HepG2 (cell line): ENCODE measurements around the gene EIF4A3. TPM values are rescaled to one million over a fixed set of nuclear protein-coding genes. Genes with fewer than 3 reads are reported as not detected.

Source experiments
- SP140L ChIP-seq: sonication (generic); formaldehyde crosslinking; IDR thresholded peaks from 2 replicates; pipeline ENCODE4 v1.4.0; 2020; ENCODE audit warnings: missing genetic modification reagents, borderline replicate concordance
- ZBTB2 ChIP-seq: sonication (generic); formaldehyde crosslinking; IDR thresholded peaks from 2 replicates; pipeline ENCODE4 v1.8.0; 2022; ENCODE audit warnings: low read depth, missing genetic modification reagents
- ZFP90 ChIP-seq: sonication (generic); formaldehyde crosslinking; IDR thresholded peaks from 2 replicates; pipeline ENCODE4 v1.8.0; 2022; ENCODE audit warnings: missing genetic modification reagents, mild to moderate bottlenecking, inconsistent platforms, borderline replicate concordance
- ZNF510 ChIP-seq: sonication (generic); formaldehyde crosslinking; IDR thresholded peaks from 2 replicates; pipeline ENCODE4 v1.4.0; 2020; ENCODE audit warnings: low read depth, mild to moderate bottlenecking, missing genetic modification reagents
- polyA plus RNA-seq, 8 experiments: library from polyadenylated mRNA; depleted of rRNA in 3 of 8; stranded (reverse) in 7 of 8; unstranded in 1 of 8; fragments of >200 nt; fragmentation: Illumina TruSeq in 4 of 8; extraction: Trizol in 4 of 8; gene quantifications; 2 replicates each; pipeline versions ENCODE4 v1.2.1 to v1.2.3, GENCODE V29; 2011 to 2016; ENCODE audit warnings: low read depth in 4 of 8, missing spikeins in 1 of 8, mixed read lengths in 1 of 8; ENCODE audit not compliant: insufficient read depth in 1 of 8
- total RNA-seq, 5 experiments: library from RNA; depleted of rRNA; stranded (reverse); fragments of >200 nt; fragmentation: Illumina TruSeq; extraction: Trizol; gene quantifications; 2 replicates each; pipeline ENCODE4 v1.2.3, GENCODE V29; 2016; ENCODE audit warnings: low read depth in 1 of 5
- TF ChIP-seq, protein P1 (sequence below): sonication (generic); formaldehyde crosslinking; IDR thresholded peaks from 2 replicates; pipeline ENCODE4 v1.4.0; 2020; ENCODE audit warnings: missing genetic modification reagents
- TF ChIP-seq, protein P2 (sequence below): sonication (generic); formaldehyde crosslinking; IDR thresholded peaks from 2 replicates; pipeline ENCODE4 v1.8.0; 2022; ENCODE audit warnings: missing genetic modification reagents, mild to moderate bottlenecking, borderline replicate concordance

EIF4A3 gene
- total and polyA plus RNA-seq, 2 of the 13 experiments (the other 11 are each of a cell fraction or from before 2014, with no cell fraction given), result 145 to 187 TPM

GRCh38 chr17:80103449-80104085 is 43.4 kb downstream of the EIF4A3 start (continued):
- TF ChIP-seq, protein P1, sequence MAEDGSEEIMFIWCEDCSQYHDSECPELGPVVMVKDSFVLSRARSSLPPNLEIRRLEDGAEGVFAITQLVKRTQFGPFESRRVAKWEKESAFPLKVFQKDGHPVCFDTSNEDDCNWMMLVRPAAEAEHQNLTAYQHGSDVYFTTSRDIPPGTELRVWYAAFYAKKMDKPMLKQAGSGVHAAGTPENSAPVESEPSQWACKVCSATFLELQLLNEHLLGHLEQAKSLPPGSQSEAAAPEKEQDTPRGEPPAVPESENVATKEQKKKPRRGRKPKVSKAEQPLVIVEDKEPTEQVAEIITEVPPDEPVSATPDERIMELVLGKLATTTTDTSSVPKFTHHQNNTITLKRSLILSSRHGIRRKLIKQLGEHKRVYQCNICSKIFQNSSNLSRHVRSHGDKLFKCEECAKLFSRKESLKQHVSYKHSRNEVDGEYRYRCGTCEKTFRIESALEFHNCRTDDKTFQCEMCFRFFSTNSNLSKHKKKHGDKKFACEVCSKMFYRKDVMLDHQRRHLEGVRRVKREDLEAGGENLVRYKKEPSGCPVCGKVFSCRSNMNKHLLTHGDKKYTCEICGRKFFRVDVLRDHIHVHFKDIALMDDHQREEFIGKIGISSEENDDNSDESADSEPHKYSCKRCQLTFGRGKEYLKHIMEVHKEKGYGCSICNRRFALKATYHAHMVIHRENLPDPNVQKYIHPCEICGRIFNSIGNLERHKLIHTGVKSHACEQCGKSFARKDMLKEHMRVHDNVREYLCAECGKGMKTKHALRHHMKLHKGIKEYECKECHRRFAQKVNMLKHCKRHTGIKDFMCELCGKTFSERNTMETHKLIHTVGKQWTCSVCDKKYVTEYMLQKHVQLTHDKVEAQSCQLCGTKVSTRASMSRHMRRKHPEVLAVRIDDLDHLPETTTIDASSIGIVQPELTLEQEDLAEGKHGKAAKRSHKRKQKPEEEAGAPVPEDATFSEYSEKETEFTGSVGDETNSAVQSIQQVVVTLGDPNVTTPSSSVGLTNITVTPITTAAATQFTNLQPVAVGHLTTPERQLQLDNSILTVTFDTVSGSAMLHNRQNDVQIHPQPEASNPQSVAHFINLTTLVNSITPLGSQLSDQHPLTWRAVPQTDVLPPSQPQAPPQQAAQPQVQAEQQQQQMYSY, result no peak
- TF ChIP-seq, protein P2, sequence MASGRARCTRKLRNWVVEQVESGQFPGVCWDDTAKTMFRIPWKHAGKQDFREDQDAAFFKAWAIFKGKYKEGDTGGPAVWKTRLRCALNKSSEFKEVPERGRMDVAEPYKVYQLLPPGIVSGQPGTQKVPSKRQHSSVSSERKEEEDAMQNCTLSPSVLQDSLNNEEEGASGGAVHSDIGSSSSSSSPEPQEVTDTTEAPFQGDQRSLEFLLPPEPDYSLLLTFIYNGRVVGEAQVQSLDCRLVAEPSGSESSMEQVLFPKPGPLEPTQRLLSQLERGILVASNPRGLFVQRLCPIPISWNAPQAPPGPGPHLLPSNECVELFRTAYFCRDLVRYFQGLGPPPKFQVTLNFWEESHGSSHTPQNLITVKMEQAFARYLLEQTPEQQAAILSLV (CRISPR knock-in tag), result no peak
- TF ChIP-seq ZFP90 (CRISPR knock-in tag) (no peak), ZNF510 (CRISPR knock-in tag) (no peak), SP140L (CRISPR knock-in tag) (no peak), ZBTB2 (no peak)
- TF ChIP-seq, all 625 proteins: peak for 0
